Transverse colon (tissue), 4 donors: ENCODE results near the gene YTHDC2.
A peak's percentile ranks its signal among the peaks of the same experiment; 100 is the strongest.

Source experiments
- CTCF ChIP-seq, 5 experiments: fragments of 200-600 bp in 3 of 5; fragments of 450-650 bp in 2 of 5; sonication (generic) in 3 of 5; IDR thresholded peaks; 1 replicate in 2 of 5; 2 replicates in 3 of 5; pipeline ENCODE4 v1.5.1; 2016 to 2017; ENCODE audit warnings: antibody characterized with exemption in 5 of 5, inconsistent platforms in 3 of 5, mild to moderate bottlenecking in 2 of 5, moderate library complexity in 1 of 5
- POLR2A ChIP-seq: fragments of 450-650 bp; IDR thresholded peaks from one replicate; pipeline ENCODE4 v1.6.1; 2016; ENCODE audit warnings: antibody characterized with exemption, mild to moderate bottlenecking, moderate library complexity
- POLR2AphosphoS5 ChIP-seq, 3 donors: sonication (generic); formaldehyde crosslinking; IDR thresholded peaks; one replicate each; pipeline ENCODE4 v1.6.1; 2016; ENCODE audit warnings: antibody characterized with exemption in 3 of 3

GRCh38 chr5:113510836-113511451 is 2.5 kb upstream of the YTHDC2 start:
- TF ChIP-seq CTCF (IDR thresholded peaks at IDR 0.05) (peak; percentile 27 to 44 (median 34)), POLR2A (no peak), POLR2AphosphoS5 (IDR thresholded peaks at IDR 0.05) (no peak)
